ENCODE results near the gene CIPC. TPM values are rescaled to one million over a fixed set of nuclear protein-coding genes. Genes with fewer than 3 reads are reported as not detected.

CIPC gene
- polyA plus RNA-seq, 1 donor: 27.9 TPM

GRCh38 chr14:77125281-77125801 lies 27.3 kb downstream of the CIPC start:
- no peak for DNase-seq

- DNase-seq: no peak
Measured at GRCh38 chr14:77125823-77126325, 27.8 kb downstream of the CIPC start.

GRCh38 chr14:77126461-77126990 lies 28.5 kb downstream of the CIPC start:
- no peak for DNase-seq

- DNase-seq: no peak
Measured at GRCh38 chr14:77128414-77128891, 30.4 kb downstream of the CIPC start.

- DNase-seq: no peak
Measured at GRCh38 chr14:77130386-77130785, 32.3 kb downstream of the CIPC start.

- DNase-seq: no peak
Measured at GRCh38 chr14:77131206-77131605, 33.1 kb downstream of the CIPC start.

GRCh38 chr14:77131871-77132486 lies 33.9 kb downstream of the CIPC start:
- no peak for DNase-seq

- peak; percentile 92 for DNase-seq
Measured at GRCh38 chr14:77133720-77134338, 35.8 kb downstream of the CIPC start.

- no peak for DNase-seq
Measured at GRCh38 chr14:77139022-77139421, 41.0 kb downstream of the CIPC start.

- DNase-seq: no peak
Measured at GRCh38 chr14:77139540-77140358, 41.7 kb downstream of the CIPC start.

GRCh38 chr14:77140359-77141213 lies 42.5 kb downstream of the CIPC start:
- DNase-seq: no peak

- DNase-seq: no peak
Measured at GRCh38 chr14:77141214-77142004, 43.4 kb downstream of the CIPC start, which contains the start of gene ZDHHC22. ZDHHC22 (minus strand) TSS chr14:77141791; CDS start chr14:77139738, 2,053 bp downstream.

- no peak for DNase-seq
Measured at GRCh38 chr14:77142005-77142800, 44.1 kb downstream of the CIPC start.

GRCh38 chr14:77143071-77143470 lies 45.0 kb downstream of the CIPC start:
- DNase-seq: no peak

- DNase-seq: no peak
Measured at GRCh38 chr14:77144412-77145115, 46.5 kb downstream of the CIPC start.

- DNase-seq: no peak
Measured at GRCh38 chr14:77145975-77146740, 48.1 kb downstream of the CIPC start.

- no peak for DNase-seq
Measured at GRCh38 chr14:77148510-77149231, 50.6 kb downstream of the CIPC start.
